Astrocyte of the spinal cord (primary cell): ENCODE results near the gene PTPRN2.

Experiments used
- DNase-seq: peaks from one replicate; pipeline ENCODE4 v3.0.0; 2011; ENCODE audit warnings: low read depth, low spot score
- H3K4me3 ChIP-seq: 2 replicates; pipeline ENCODE4 v1.5.1; 2011; ENCODE audit warnings: low read depth, mild to moderate bottlenecking, low read length, moderate library complexity
- CTCF ChIP-seq: IDR thresholded peaks from 2 replicates; pipeline ENCODE4 v1.5.1; 2012; ENCODE audit warnings: low read depth, mild to moderate bottlenecking, low read length, inconsistent platforms
- in situ Hi-C: cut with HindIII; loops from 2 replicates; pipeline ENCODE4 v1.10.0; 2017; ENCODE audit warnings: low sequenced_read_pairs

PTPRN2 gene

GRCh38 chr7:158611541-158611940 is 23.9 kb upstream of the PTPRN2 start:
- in situ Hi-C loops, result no loop called here
- DNase-seq, result no peak
- no peak overlapping the region for H3K4me3 ChIP-seq
- TF ChIP-seq CTCF, result no peak

- no peak for DNase-seq
- in situ Hi-C loops, result no loop called here
- TF ChIP-seq CTCF, result no peak
- no peak overlapping the region for H3K4me3 ChIP-seq
Measured at GRCh38 chr7:158609313-158609974, 21.8 kb upstream of the PTPRN2 start.

GRCh38 chr7:158607563-158607962 is 19.9 kb upstream of the PTPRN2 start:
- TF ChIP-seq CTCF, result no peak
- in situ Hi-C loops, result no loop called here
- no peak for DNase-seq
- no peak overlapping the region for H3K4me3 ChIP-seq

GRCh38 chr7:158606671-158607424 is 19.2 kb upstream of the PTPRN2 start:
- no peak for TF ChIP-seq CTCF
- no peak for DNase-seq
- H3K4me3 ChIP-seq, result no peak overlapping the region
- in situ Hi-C loops, result no loop called here

GRCh38 chr7:158606129-158606528 is 18.5 kb upstream of the PTPRN2 start:
- in situ Hi-C loops, result no loop called here
- H3K4me3 ChIP-seq, result no peak overlapping the region
- DNase-seq, result peak; percentile 13
- no peak for TF ChIP-seq CTCF

GRCh38 chr7:158603773-158604755 is 16.4 kb upstream of the PTPRN2 start:
- no peak for TF ChIP-seq CTCF
- no peak for DNase-seq
- H3K4me3 ChIP-seq, result no peak overlapping the region
- in situ Hi-C loops, result no loop called here
